HG03103 (cell line): ENCODE measurements around the gene E4F1.
"Not testable (repeated sequence)": the region's sequence is repeated elsewhere in the genome, so short reads cannot be mapped to it uniquely, and the experiment has no call there.

Experiments used
- ATAC-seq: cut with Tn5 transposase; IDR thresholded peaks from one replicate; pipeline ENCODE4 v1.9.1; 2021; ENCODE audit warnings: low read depth; ENCODE audit not compliant: unreplicated experiment

Gene E4F1

DNA sequence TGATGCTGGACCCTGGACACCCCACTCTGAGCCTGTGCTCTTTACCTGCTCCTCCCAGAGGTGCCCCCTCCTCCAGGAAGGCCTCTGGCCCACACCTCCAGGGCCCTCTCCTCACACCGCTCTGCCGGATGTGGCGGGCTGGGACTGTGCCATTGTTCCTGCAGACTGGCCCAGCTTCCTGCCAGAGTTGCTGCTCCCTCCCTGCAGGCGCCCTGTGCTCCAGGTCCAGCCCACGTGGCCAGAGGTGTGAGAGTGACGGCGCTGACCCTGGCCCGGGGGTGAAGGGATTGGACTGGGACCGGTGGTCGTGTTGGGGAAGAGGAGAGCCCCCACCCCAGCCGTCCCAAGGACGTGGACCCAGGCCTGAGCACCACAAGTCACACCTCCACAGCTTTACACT lies 5.7 kb downstream of the E4F1 start:
- ATAC-seq = no peak

DNA sequence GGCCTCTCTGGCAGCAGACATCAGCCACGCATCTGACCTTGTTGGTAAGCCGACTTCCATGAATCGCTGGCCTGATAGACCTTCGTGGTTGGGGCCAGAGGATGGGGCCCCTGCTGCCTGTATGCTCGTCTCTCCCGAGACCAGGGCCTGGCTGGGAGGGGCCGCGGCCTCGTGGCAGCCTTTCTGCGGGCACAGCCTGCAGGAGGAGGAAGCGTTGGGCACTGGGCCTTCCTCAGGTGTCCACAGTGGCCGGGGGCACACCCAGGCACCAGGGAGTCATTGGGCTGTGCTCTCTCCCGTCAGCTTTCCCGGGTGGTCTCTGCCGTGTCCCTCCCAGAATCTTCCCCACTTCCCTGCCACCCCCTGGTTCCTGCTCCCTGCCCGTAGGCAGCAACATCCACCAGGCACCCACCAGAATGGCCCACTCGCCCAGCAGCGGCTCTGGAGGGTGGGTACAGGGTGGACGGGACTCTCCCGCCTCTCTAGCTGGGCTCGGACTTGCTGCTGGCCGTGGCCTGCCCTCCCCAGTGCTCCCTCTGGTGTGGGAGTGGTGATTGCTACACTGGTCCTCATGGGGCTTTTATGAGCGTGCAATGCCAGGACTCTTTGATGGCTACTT lies 6.3 kb downstream of the E4F1 start:
- no peak for ATAC-seq

DNA sequence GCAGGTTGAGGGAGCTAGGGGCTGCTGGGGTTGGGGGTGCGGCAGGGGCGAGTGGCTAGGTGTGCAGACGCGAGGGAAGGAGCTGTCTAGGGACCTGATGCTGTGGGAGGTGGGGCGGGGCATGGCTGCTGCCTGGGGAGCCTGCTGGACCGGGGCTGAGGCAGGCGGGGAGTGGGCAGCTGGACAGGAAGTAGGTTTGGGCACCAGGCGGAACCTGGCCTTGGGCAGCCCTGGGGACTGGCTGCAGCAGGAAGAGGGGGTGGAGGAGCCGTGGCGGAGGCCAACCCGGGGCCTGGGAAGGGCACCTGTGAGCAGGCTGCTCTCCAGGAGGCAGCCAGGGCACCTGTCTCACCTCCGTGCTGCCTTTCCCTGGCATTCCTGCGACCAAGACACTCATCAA lies 7.0 kb downstream of the E4F1 start:
- no peak for ATAC-seq

DNA sequence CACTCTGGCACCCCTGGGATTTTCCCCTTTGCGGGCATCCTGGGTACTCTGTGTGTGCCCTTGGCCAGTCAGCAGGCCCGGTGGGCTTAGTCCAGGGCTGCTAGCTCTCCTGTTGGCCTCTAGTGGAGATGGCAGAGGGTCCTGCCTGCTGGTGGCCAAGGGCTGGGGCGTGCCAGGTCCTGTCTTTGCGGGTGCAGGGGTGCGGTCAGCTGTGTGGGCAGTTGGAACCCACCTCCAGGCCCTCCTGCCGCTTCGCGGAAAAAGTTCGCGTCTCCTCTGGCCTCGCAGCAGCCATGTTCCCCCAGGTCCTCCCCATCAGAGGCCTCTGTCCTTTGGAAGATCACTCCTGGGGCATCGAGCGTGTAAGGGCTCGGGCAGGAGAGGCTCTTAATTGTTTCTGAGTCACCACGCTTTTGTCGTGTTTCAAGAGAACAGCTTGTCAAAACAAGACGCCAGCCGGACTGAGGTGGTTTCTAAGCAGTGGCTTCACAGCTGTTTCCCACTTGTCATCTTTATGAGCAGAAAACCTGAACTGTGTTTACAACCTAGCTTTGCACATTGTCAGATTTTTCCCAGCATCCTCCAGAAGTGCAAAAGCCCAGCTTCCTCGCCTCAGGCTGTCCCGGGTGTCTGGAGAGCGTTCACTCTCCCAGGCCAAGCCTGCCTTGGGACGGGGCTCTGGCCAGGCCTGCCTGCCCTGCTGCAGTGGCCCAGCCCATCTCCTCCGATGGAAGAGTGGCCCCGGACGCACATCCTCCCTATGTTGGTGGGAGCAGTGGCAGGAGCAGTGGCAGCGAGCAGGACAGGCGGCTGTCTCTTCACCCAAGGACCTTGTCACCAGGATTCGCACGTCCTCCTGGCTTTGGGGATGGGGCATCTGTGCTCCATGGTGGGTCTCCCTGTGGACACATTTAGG lies 7.9 kb downstream of the E4F1 start:
- no peak for ATAC-seq

DNA sequence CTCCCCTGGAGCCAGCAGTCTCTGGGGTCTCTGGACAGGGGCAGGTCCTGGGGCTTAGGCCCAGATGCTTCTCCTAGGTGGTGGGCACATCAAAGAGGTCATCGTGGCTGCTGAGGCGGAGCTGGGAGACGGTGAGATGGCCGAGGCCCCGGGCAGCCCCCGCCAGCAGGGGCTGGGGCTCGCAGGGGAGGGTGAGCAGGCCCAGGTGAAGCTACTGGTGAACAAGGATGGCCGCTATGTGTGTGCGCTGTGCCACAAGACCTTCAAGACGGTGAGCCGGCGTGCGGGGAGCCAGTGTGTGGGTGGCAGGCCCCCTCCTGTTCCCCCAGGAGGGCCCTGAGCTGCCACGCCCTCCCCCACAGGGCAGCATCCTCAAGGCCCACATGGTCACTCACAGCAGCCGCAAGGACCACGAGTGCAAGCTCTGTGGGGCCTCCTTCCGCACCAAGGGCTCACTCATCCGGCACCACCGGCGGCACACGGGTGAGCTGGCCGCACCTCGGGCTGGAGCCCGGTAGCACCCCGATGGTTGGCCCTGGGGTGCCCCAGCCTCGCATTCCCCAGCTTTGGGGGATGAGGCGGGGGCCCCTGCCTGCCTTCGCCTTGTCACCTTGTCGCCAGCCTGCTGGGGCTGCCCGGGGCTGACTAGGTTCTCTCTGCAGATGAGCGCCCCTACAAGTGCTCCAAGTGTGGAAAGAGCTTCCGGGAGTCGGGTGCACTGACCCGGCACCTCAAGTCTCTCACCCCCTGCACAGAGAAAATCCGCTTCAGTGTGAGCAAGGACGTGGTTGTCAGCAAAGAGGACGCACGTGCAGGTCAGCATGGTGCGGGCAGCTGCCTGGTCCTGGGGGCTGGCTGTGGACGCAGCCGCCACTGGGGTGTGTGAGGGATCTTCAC lies 9.0 kb downstream of the E4F1 start:
- no peak for ATAC-seq

DNA sequence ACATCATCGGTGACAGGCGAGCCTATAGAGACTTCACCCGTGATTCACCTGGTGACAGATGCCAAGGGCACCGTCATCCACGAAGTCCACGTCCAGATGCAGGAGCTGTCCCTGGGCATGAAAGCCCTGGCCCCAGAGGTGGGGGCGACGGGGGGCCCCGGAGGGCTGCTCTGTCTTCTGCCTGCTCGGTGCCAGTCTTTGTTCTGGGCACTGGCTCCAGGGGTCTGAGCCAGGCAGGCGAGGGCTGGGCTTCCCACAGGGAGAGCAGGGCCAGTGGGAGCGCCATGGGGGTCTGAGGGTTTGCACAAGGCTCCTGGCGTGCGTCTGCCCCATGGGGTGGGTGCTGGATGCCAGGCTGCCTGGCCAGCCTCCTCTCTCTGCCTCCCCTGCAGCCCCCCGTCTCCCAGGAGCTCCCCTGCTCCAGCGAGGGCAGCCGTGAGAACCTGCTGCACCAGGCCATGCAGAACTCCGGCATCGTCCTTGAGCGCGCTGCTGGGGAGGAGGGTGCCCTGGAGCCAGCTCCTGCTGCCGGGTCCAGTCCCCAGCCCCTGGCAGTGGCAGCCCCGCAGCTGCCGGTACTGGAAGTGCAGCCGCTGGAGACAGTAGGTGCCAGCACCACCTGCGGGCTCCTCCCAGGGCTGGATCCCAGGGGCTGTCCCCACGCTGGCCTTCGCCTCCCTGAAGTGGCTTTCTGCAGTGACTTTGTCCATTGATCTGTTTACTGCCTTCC lies 9.8 kb downstream of the E4F1 start:
- no peak for ATAC-seq

DNA sequence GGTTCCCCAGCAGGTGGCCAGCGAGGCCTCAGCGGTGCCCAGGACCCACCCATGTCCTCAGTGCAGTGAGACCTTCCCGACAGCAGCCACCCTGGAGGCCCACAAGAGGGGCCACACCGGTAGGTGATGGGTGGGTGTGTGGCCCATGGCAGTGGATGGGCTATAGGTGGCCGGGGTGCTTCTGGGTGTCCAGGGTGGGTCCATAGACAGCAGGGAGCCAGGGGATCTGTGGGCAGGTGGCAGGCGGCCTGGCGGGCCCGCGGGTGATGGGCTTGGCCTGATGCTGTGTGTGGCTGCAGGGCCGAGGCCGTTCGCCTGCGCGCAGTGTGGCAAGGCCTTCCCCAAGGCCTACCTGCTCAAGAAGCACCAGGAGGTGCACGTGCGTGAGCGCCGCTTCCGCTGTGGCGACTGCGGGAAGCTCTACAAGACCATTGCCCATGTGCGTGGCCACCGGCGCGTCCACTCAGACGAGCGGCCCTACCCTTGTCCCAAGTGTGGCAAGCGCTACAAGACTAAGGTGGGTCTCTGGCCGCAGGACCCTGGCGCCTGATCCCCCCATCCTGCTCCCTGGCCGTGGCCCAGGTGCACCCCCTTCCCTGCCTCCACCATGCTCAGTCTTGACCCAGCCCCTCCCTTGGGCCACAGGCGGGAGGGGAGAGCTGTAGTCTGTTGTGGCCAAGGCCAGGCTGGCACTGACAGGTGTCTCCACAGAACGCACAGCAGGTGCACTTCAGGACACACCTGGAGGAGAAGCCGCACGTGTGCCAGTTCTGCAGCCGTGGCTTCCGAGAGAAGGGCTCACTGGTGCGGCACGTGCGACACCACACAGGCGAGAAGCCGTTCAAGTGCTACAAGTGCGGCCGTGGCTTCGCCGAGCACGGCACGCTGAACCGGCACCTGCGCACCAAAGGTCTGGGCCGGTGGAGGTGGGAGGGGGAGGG lies 10.8 kb downstream of the E4F1 start:
- ATAC-seq = no peak

DNA sequence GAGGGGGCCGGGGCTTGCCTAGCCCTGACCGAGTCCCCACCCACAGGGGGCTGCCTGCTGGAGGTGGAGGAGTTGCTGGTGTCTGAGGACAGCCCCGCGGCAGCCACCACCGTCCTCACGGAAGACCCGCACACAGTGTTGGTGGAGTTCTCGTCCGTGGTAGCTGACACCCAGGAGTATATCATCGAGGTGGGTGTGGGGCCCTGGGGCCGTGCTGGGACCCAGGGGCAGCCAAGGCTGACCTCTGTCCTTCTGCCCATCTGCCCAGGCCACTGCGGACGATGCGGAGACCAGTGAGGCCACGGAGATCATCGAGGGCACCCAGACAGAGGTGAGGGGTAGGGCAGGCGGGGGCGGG lies 11.4 kb downstream of the E4F1 start:
- ATAC-seq = no peak

DNA sequence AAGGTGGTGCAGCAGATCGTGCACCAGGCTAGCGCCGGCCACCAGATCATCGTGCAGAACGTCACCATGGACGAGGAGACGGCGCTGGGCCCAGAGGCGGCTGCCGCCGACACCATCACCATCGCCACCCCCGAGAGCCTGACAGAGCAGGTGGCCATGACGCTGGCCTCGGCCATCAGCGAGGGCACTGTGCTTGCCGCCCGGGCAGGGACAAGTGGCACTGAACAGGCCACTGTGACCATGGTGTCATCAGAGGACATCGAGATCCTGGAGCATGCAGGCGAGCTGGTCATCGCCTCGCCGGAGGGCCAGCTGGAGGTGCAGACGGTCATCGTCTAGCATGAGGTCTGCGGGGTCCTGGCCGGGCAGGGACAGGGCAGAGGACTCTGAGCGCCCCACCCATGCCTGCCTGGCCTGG lies 11.9 kb downstream of the E4F1 start:
- ATAC-seq = no peak

DNA sequence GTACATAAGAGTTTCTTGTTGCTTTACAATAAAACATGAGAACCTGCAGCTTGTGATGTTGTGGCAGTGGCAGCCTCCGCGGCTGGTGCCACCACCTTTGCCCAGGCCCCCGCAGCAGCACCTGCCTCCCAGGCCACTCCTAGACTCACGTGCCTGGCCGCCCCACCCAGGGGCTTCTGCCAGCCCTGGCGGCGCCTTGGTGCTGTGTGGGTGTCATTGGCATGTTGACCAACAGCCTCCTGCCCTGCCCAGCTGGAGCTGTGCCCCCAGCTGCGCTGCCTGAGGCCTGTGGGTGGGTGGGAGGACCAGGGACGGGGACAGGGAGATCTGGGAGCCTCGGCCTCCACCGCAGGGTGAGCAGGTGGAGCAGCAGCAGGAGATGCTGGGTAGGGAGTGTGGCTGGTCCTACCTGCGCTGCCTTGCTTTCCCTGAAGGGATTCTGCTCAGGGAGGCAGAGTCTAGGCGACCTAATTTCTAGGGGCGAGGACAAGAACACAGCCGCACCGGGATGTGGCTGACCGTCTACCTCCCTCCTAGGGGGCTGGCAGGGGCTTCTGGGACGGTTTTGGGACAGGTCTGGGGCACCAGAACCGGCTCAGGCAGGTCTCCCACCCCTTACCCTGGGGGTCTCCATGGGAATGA lies 12.4 kb downstream of the E4F1 start:
- no peak for ATAC-seq

DNA sequence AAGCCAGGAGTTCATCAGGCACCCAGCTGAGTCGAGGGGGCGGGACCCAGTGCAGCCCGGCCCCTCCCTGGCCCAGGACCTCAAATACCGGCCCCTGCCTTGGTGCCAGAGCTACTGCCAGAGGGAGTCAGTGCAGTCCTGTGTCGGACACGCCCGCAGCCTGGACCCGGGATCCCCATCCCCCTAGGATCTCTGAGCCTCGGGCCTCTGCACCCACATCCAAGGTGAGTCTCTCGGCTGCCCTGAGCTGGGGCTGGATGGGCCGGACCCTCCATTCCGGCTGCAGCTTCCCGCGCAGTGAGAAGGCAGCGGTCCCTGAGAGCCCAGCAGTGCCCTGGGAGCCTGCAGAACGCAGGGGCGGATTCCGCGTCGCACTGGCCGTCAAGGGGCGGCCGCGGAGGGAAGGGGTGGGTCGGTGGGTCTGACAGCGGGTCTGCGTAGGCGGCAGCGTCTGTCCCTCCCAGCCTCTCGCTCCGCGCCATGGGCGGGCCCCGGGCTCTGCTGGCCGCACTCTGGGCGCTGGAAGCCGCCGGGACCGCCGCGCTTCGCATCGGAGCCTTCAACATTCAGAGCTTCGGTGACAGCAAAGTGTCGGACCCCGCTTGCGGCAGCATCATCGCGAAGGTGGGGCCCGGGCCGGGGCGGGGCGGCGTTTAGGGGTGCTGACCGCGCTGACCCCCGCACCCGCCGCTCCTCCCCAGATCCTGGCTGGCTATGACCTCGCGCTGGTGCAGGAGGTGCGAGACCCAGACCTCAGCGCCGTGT lies 13.1 kb downstream of the E4F1 start, which contains the start of gene DNASE1L2:
TSS of gene DNASE1L2 (plus strand) at position 108 of the 765 bp plus-strand sequence. CDS start at position 481, 373 bp downstream.
- ATAC-seq = no peak

DNA sequence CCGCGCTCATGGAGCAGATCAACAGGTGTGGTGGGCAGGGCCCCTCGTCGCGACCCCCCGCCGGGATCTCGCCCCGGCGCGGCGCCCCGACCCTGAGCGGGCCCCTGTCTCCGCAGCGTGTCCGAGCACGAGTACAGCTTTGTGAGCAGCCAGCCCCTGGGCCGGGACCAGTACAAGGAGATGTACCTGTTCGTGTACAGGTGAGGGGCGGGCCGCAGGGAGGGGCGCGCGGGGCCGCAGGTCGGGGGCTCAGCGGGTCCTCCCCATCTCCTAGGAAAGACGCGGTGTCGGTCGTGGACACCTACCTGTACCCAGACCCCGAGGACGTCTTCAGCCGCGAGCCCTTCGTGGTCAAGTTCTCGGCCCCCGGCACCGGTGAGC lies 13.7 kb downstream of the E4F1 start:
- ATAC-seq = no peak

DNA sequence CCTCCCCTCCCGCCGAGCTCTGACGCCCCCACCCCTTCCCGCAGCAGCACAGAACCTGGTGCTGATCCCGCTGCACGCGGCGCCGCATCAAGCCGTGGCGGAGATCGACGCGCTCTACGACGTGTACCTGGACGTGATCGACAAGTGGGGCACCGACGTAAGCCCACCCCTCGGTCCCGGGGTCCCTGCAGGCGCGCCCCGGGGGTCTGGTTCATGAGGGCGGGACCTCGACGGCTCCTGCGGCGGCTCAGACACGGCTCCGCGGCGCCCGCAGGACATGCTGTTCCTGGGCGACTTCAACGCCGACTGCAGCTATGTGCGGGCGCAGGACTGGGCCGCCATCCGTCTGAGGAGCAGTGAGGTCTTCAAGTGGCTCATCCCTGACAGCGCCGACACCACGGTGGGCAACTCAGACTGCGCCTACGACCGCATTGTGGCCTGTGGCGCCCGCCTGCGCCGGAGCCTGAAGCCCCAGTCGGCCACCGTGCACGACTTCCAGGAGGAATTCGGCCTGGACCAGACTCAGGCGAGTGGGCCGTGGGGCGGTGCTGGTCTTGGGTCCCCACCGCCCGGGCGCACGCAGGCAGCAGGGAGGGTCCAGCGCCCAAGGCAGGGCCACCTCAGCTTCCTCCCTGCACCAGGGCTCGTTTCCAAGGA lies 14.2 kb downstream of the E4F1 start:
- ATAC-seq = no peak

DNA sequence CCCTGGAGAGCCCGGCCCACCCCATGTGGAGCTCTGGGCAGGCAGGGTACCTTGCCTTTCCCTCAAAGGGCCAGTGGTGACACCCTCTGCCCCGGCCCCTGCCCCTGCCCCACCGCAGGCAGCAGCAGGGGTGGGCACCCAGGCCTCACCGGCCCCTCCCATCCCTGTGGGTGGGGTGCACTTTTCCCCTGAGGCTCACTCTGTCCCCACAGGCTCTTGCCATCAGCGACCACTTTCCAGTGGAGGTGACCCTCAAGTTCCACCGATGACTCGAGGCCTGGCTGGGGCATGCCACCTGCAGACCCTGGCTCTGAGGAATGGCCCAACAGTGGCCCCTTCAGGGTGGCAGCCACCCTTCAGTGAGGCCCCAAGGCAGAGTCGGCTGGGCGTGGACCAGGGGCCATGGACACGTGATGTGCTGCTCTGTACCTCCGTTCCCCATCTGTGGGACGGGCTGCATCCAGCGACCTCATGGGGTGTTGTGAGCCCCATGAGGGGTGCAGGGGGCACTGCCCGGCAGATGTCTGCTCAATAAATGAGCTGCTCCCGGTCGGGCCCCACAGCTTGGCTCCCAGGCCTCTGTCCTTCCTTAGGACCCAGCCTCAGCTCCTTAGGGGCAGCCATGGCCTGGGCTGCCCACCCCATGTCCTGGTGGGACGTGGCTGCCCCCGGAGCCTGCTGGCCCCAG lies 14.9 kb downstream of the E4F1 start:
- ATAC-seq = no peak

DNA sequence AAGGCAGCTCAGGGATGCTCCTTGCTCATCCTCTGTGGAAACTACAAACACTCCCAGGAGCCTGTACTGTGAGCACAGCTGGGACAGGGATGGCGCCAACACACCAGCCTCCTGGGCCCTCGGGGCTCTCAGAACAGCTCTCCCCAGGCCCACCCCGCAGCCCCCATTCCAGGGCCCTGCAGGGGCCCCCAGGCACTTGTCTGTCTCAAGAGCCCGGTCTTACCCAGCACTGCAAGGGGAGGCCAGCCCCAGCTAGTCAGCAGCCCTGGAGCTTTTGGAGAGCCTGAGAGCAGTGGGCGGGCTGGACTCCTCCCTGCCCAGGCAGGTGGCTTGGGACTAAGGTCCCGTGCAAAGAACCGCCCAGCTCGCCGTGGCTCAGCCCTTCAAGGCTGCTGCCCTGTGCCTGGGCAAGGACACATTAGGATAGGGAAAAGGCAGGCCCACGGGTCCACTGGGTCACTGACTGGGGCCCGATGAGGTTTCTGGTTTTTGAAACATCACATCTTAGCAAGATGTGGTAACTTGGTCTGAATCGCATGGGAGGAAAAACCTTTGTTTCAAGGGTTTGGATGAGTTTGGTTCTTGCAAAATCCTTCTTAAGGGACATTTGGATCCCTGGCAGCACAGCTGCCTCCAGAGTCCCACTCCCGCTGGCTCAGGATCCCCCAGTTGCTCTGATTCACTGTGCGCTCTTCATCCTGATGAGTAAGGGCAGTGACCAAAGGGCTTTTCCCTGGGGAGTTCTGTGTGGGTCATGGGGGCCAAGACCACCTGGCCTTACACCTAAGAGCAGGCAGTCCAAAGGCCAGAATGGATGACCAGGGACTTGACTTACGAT lies 15.7 kb downstream of the E4F1 start:
- ATAC-seq = no peak

DNA sequence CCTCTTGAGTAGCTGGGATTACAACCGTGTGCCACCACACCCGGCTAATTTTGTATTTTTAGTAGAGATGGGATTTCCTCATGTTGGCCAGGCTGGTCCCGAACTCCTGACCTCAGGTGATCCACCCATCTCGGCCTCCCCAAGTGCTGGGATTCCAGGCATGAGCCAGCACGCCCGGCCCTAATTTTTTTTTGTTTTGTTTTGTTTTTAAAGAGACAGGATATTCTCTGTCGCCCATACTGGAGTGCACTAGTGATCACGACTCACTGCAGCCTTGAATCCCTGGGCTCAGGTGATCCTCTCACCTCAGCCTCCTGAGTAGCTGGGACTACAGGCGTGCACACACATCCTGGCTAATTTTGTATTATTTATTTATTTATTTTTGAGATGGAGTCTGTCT lies 16.9 kb downstream of the E4F1 start:
- ATAC-seq = not testable (repeated sequence)
